ENCODE data around the gene NTPCR. TPM values are rescaled to one million over a fixed set of nuclear protein-coding genes. Genes with fewer than 3 reads are reported as not detected.
"Not testable (repeated sequence)": the region's sequence is repeated elsewhere in the genome, so short reads cannot be mapped to it uniquely, and the experiment has no call there.

NTPCR gene
- total RNA-seq, 2 experiments from 2014 or later: 41.7 to 45.0 TPM

- H3K4me3 Mint-ChIP-seq: no peak overlapping the region
- CTCF ChIA-PET: no interaction called here
- H3K36me3 Mint-ChIP-seq: no peaks in the 10 kb centered on the region
- H3K27ac Mint-ChIP-seq: no peak overlapping the region
- H3K4me1 Mint-ChIP-seq (ENCODE audit: low read depth): peaks cover 27% of the 10 kb centered on the region
- no peak for DNase-seq
- POLR2A ChIA-PET: no interaction called here
- H3K9me3 Mint-ChIP-seq: no peaks in the 10 kb centered on the region
- intact Hi-C loops (cut with micrococcal nuclease): loop anchor here (5.0 kb wide), 1 partner anchor 39 kb away; the partner anchor contains the start of gene NTPCR
- H3K27me3 Mint-ChIP-seq: no peaks in the 10 kb centered on the region
Observed at GRCh38 chr1:232912845-232913580, 37.4 kb upstream of the NTPCR start.

DNA sequence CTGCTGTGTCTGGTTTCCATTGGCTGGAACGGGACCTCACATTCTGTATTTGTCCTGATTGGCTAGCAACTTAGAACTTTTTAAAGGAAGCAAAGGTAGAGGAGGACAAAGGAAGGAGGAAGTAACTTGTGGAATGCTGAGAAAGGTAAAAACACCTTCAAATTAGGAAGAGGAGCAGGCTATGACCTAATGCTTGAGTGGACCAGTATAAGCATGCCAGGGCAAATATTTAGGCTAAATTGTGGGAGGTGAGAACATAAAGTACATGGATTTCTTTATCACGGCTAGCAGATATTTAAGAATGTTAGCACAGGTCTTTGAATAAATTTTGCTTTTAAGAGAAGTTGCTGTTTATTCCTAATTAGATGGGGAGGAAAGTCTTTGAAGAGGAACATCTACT lies 36.1 kb upstream of the NTPCR start:
- H3K27ac Mint-ChIP-seq, CTCF ChIA-PET, H3K4me3 Mint-ChIP-seq, H3K9me3 Mint-ChIP-seq, H3K27me3 Mint-ChIP-seq, POLR2A ChIA-PET, DNase-seq, H3K36me3 Mint-ChIP-seq: not testable (repeated sequence)
- intact Hi-C loops (cut with micrococcal nuclease): loop anchor here (5.0 kb wide), 1 partner anchor 38 kb away; the partner anchor contains the start of gene NTPCR
- peaks cover 25% of the 10 kb centered on the region for H3K4me1 Mint-ChIP-seq (ENCODE audit: low read depth)

- Mint-ChIP-seq H3K9me3 (no peaks in the 10 kb centered on the region), H3K27ac (no peak overlapping the region), H3K36me3 (no peaks in the 10 kb centered on the region), H3K4me3 (no peak overlapping the region), H3K27me3 (no peaks in the 10 kb centered on the region), H3K4me1 (ENCODE audit: low read depth) (peaks cover 17% of the 10 kb centered on the region)
- ChIA-PET CTCF (no interaction called here), POLR2A (no interaction called here)
- no peak for DNase-seq
- intact Hi-C loops (cut with micrococcal nuclease): no loop called here
Observed at GRCh38 chr1:232915212-232915611, 35.2 kb upstream of the NTPCR start.

DNA sequence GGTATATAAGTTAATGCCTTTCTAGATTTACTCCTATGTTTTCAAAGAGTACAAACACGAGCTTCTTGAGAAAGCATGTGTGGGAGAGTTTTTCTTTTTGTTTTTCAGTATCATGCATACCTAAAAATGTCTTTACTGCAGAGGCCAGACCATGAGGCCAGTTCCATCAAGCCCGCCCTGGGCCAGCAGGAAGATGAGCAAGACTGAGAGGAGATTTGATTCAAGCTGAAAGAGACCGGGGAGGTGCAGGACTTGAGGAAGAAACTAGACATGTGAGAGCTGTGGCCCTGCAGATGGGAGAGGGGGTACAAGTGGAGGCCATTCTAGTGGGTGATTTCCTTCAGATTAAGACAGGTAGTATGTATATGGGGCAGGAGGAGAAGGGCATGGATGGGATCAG lies 33.4 kb upstream of the NTPCR start:
- Mint-ChIP-seq H3K27ac (no peak overlapping the region), H3K4me1 (ENCODE audit: low read depth) (peaks cover 10% of the 10 kb centered on the region), H3K36me3 (no peaks in the 10 kb centered on the region), H3K9me3 (no peaks in the 10 kb centered on the region), H3K4me3 (no peak overlapping the region), H3K27me3 (no peaks in the 10 kb centered on the region)
- no peak for DNase-seq
- ChIA-PET POLR2A (no interaction called here), CTCF (interaction anchor here (0.7 kb wide), 1 partner anchor 36 kb away, joined by 3 read pairs; no protein-coding TSS in a partner anchor)
- intact Hi-C loops (cut with micrococcal nuclease): no loop called here

- Mint-ChIP-seq H3K27me3 (no peaks in the 10 kb centered on the region), H3K9me3 (no peaks in the 10 kb centered on the region), H3K4me3 (no peak overlapping the region), H3K4me1 (ENCODE audit: low read depth) (peaks cover 43% of the 10 kb centered on the region), H3K36me3 (no peaks in the 10 kb centered on the region), H3K27ac (no peak overlapping the region)
- intact Hi-C loops (cut with micrococcal nuclease): loop anchor here (10.0 kb wide), 1 partner anchor 287 kb away; the partner anchor contains the start of gene SIPA1L2
- CTCF ChIA-PET: interaction anchor here (1.6 kb wide), 1 partner anchor 41 kb away, joined by 5 read pairs; no protein-coding TSS in a partner anchor
- no peak for DNase-seq
- POLR2A ChIA-PET: no interaction called here
Observed at GRCh38 chr1:232921381-232921780, 29.0 kb upstream of the NTPCR start.

- Mint-ChIP-seq H3K27ac (no peak overlapping the region), H3K36me3 (no peaks in the 10 kb centered on the region), H3K9me3 (no peaks in the 10 kb centered on the region), H3K27me3 (no peaks in the 10 kb centered on the region), H3K4me3 (no peak overlapping the region), H3K4me1 (ENCODE audit: low read depth) (peaks cover 40% of the 10 kb centered on the region)
- ChIA-PET POLR2A (no interaction called here), CTCF (no interaction called here)
- intact Hi-C loops (cut with micrococcal nuclease): loop anchor here (10.0 kb wide), 1 partner anchor 288 kb away; the partner anchor contains the start of gene SIPA1L2
- DNase-seq: no peak
Observed at GRCh38 chr1:232922485-232922884, 27.9 kb upstream of the NTPCR start.

GRCh38 chr1:232923739-232924386 lies 26.5 kb upstream of the NTPCR start:
- no peaks in the 10 kb centered on the region for H3K27me3 Mint-ChIP-seq
- ChIA-PET CTCF (interaction anchor here (1.2 kb wide), 1 partner anchor 29 kb away, joined by 5 read pairs; no protein-coding TSS in a partner anchor), POLR2A (interaction anchor here (1.1 to 1.6 kb wide), 4 partner anchors 26 to 119 kb away, joined by 3 to 7 read pairs (median 3); partner anchors contain the start of genes MAP10 and NTPCR)
- intact Hi-C loops (cut with micrococcal nuclease): loop anchor here (1.0 to 10.0 kb wide), 4 partner anchors 27 to 289 kb away; partner anchors contain the start of genes MAP10 and SIPA1L2
- H3K4me1 Mint-ChIP-seq (ENCODE audit: low read depth): peaks cover 40% of the 10 kb centered on the region
- DNase-seq: peak; percentile 73
- H3K4me3 Mint-ChIP-seq: peak overlapping the region; percentile 18
- no peaks in the 10 kb centered on the region for H3K9me3 Mint-ChIP-seq
- peak overlapping the region; percentile 91 for H3K27ac Mint-ChIP-seq
- no peaks in the 10 kb centered on the region for H3K36me3 Mint-ChIP-seq

DNA sequence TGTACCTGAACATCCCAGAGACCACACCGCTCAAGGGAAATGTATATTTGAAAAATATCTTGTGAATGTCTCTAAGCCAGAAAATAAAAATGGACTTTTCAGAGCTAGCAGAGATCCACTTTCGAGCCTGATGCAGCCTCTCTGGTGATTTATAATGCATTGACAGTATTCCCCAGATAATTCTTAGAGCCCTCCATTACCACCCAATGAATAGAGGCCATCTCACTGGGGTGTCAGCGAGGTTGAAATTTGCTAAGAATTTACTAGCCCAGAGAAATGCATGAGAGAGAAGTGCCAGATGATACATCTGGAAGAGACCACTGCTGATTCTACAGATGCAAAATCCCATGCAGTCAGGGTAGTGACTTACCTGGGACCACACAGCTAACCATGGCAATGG lies 25.5 kb upstream of the NTPCR start:
- ChIA-PET POLR2A (no interaction called here), CTCF (no interaction called here)
- Mint-ChIP-seq H3K9me3 (no peaks in the 10 kb centered on the region), H3K27ac (no peak overlapping the region), H3K4me1 (ENCODE audit: low read depth) (peaks cover 40% of the 10 kb centered on the region), H3K36me3 (no peaks in the 10 kb centered on the region), H3K4me3 (no peak overlapping the region), H3K27me3 (peaks cover 3% of the 10 kb centered on the region)
- no peak for DNase-seq
- intact Hi-C loops (cut with micrococcal nuclease): loop anchor here (1.0 to 10.0 kb wide), 4 partner anchors 26 to 290 kb away; partner anchors contain the start of genes MAP10 and SIPA1L2

DNA sequence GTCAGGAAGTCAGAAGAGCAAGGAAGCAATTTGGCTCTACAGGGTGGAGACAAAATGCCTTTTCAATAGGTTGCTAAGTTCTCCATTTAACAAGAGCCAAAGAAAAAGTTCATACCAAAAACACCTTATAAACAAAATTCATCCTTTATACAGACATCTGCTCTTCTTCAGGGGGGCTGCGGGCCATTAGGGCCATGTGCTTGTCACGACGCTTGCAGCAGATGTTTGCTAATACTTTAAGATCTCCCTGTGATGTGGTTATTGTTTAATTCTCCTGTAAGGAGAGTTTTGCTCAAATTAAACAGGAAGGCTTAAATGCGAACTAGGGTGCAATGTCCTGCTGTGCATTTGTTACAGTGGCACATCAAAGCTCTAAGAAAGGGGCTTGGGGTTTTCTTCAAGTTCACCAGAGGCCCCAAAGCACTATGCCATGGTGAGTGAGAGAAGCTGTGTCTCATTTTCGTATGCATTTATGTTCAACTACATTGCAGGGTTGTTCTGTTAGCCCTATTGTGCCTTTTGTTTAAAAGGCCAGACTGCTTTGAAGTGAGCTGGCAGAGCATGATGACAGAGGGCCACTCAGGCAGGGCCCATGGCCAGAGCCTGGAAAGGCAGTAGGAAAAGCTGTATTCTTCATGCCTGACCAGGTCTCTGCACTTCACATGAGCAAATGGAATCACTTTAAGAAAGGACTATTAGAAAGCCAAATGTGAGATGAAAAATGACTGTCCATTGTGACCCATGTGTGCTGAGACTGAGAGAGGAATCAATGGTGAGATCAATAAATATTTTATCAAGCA lies 24.8 kb upstream of the NTPCR start:
- Mint-ChIP-seq H3K27me3 (peaks cover 3% of the 10 kb centered on the region), H3K9me3 (no peaks in the 10 kb centered on the region), H3K27ac (no peak overlapping the region), H3K4me1 (ENCODE audit: low read depth) (peaks cover 40% of the 10 kb centered on the region), H3K36me3 (no peaks in the 10 kb centered on the region), H3K4me3 (no peak overlapping the region)
- POLR2A ChIA-PET: no interaction called here
- intact Hi-C loops (cut with micrococcal nuclease): loop anchor here (2.0 to 10.0 kb wide), 2 partner anchors 49 to 291 kb away; partner anchors contain the start of gene SIPA1L2
- CTCF ChIA-PET: no interaction called here
- no peak for DNase-seq

DNA sequence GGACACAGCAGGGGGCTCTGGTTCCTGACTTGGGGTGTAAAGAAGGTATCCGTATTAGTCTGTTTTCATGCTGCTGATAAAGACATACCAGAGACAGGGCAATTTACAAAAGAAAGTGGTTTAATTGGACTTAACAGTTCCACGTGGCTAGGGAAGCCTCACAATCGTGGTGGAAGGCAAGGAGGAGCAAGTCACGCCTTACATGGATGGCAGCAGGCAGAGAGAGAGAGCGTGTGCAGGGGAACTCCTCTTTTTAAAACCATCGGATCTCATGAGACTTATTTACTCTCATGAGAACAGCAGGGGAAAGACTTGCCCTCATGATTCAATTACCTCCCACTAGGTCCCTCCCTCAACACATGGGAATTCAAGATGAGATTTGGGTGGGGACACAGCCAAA lies 23.2 kb upstream of the NTPCR start:
- H3K27me3 Mint-ChIP-seq, DNase-seq, CTCF ChIA-PET, H3K36me3 Mint-ChIP-seq, H3K4me3 Mint-ChIP-seq, H3K27ac Mint-ChIP-seq, POLR2A ChIA-PET, H3K9me3 Mint-ChIP-seq: not testable (repeated sequence)
- intact Hi-C loops (cut with micrococcal nuclease): loop anchor here (10.0 kb wide), 1 partner anchor 292 kb away; the partner anchor contains the start of gene SIPA1L2
- H3K4me1 Mint-ChIP-seq (ENCODE audit: low read depth): peaks cover 34% of the 10 kb centered on the region

- intact Hi-C loops (cut with micrococcal nuclease): loop anchor here (10.0 kb wide), 1 partner anchor 293 kb away; the partner anchor contains the start of gene SIPA1L2
- no peak for DNase-seq
- Mint-ChIP-seq H3K36me3 (no peaks in the 10 kb centered on the region), H3K9me3 (no peaks in the 10 kb centered on the region), H3K27me3 (peaks cover 3% of the 10 kb centered on the region), H3K27ac (no peak overlapping the region), H3K4me1 (ENCODE audit: low read depth) (peaks cover 31% of the 10 kb centered on the region), H3K4me3 (no peak overlapping the region)
- CTCF ChIA-PET: no interaction called here
- POLR2A ChIA-PET: no interaction called here
Observed at GRCh38 chr1:232927830-232928505, 22.4 kb upstream of the NTPCR start.
